NCI-H187 treated with DMSO at 0.1 percent for 48 hours (cell line): ENCODE results near the gene IBA57.
A peak's percentile ranks its signal among the peaks of the same experiment; 100 is the strongest.

Experiments used
- DNase-seq: peaks from one replicate; lab custom pipeline; 2025; lab: John Stamatoyannopoulos, UW

The IBA57 gene

DNA sequence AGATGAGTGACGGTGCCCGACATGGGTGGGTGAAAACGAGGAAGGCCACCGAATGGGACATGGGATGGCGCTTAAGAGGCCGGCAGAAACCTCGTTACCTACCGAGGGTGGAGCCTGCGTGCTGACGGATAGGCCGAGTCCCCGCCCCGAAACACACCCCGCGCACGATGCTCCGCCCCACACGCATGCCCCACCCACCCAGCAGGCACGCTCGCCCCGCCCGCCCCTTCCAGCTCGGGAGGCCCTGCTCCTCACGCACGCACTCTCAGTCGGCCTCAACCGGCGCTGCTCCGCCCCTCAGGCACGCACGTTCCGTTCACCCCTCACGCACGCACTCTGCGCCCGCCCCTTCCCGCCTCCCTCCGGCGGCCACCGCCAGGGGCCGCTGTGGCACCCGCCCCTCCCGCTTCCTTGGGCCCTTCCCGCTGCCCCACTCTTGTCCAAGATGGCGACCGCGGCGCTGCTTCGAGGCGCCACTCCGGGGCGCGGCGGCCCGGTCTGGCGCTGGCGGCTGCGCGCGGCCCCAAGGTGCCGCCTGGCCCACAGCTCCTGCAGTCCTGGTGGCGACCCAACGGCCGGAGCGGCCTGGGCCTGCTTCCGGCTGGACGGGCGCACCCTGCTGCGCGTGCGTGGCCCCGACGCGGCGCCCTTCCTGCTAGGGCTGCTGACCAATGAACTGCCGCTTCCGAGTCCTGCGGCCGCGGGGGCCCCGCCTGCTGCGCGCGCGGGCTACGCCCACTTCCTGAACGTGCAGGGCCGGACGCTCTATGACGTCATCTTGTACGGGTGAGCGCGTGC is at the start of gene IBA57:
Gene IBA57, plus strand, starts transcription at position 433 of the 798 bp plus-strand sequence. Its CDS starts 13 bp downstream, at position 446.
- peak; percentile 38 for DNase-seq

DNA sequence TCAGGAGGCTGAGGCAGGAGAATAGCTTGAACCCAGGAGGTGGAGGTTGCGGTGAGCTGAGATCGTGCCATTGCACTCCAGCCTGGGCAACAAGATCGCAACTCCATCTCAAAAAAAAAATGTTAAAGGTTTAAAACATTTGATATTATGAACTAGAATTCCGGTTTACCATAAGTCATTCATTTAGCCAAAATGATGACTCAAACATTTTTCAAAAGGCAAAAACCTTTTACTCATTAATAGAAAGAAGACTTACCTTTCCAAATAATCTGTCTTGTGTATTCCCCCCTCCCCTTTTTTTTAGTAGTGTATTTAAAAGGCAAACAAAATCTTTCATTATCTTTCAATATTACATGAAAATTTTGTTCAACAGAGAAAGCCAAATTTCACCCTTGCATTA is 48.3 kb upstream of the IBA57 start:
- no peak for DNase-seq

DNA sequence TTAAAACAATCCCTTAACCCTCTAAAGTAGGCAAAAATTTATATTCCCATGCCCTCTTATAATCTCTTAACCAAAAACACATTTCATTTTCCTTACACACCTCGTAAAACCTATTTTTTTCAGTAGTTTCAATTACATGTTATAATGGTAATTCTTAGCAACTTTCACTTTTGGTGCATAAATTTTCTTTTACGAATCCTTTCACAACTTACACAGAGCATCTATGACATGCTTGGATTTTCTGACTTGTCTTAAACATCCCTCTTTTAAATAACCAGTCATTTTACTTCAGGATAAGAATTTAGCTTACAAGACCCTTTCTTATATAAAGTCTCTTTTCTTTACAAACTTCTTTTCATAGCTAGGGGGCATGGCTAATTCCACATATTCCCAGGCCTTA is 47.6 kb upstream of the IBA57 start:
- no peak for DNase-seq

DNA sequence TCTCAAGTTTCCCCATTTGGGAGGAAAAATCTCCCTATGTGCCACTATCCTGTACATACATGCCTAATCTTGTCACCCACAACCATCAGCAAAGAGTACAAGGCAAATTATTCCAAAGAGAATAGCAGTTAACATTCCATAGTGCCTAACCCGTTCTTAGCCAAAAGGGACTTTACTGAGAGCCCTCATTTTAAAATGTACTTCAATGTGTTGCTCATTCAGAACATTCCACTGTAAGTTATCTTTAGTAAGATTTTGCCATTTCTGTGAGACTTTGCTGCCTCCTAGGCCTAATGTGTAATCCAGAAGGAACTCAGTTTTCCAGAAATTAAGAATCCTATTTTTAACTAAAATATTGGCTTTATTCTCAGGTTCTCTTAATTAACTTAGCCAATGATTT is 45.3 kb upstream of the IBA57 start:
- DNase-seq: no peak

DNA sequence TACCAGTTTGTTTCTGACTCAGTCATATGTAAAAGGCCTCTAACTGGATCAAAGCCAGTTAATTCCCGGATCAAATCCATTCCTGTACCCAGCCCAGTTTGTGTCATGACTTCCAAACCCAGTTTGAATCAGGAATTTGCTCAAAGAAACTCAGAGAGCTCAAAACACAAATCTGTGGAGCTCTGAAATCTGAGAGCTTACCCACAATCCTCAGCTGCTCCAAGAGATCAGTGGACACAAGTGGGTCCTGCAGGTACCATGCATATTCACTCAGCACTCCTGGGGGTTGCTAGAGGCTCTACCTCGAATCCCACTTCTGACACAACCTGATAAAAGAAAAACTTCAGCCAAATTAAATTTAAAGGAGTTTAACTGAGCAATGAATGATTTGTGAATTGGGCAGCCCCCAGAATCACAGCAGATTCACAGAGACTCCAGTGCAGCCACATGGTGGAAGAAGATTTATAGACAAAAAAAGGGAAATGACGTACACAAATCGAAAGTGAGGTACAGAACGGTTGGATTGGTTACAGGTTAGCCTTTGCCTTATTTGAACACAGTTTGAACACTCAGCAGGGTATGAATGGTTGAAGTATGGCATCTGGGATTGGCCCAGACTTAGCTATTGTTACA is 44.6 kb upstream of the IBA57 start:
- DNase-seq: no peak

DNA sequence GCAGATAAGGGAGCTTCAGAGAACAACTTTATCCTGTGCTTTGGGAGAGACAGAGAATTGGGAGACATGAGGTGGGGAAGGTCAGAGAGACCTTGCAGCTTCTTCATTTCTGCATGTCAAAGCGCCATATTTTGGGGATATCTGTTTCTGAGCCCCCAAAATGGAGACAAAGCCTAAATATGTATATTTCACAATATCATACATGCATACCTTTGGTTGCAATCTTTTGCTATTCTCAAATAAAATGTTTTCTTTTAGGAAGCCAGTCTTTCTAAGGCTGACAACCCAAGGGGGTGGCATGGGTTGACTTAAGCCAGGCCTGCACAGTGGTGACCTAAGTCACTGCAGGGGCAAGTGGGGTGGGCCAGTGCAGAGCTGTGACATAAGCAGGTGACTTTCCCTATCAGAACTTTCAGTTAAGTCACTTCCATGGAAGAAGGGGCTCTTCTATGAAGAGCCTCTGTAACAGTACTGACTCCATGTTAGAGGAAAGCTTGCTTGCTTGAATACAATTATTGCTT is 42.6 kb upstream of the IBA57 start:
- DNase-seq: no peak

DNA sequence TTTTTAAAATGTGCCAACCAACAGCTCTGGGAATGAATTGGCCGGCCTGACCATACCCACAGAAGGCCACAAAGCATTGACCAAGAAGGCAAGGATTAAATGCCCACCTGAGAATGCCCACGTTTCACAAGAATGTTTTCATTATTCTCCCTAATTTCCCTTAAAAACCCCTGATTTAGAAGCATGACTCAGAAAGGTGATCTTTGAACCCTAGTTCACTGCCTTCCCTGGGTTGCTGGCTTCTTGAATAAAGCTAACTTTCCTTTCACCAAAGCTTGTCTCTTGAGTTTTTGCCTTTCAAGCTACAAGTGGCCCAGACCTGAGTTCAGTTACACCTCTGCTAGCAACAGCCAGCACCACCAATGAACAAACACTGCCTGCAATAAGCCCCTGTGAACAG is 42.1 kb upstream of the IBA57 start:
- no peak for DNase-seq

DNA sequence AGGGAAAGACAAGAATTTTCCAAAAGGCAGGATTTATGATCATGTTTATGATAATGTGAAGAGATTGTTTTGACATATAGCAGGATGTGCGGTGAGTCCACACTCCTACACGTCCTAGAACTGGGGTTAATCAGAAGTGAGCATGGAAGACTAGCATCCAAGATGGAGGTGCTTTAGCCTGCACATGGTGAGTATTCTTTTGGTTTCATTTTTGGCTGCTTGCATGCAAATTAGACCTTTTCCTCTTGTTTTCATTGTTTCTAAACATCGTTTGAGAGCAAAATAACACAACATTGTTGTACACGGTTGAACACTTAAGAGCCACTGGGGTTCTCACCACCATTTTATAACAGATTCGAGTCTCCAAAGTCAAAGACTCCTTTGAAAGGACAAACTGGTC is 40.4 kb upstream of the IBA57 start:
- DNase-seq: no peak

DNA sequence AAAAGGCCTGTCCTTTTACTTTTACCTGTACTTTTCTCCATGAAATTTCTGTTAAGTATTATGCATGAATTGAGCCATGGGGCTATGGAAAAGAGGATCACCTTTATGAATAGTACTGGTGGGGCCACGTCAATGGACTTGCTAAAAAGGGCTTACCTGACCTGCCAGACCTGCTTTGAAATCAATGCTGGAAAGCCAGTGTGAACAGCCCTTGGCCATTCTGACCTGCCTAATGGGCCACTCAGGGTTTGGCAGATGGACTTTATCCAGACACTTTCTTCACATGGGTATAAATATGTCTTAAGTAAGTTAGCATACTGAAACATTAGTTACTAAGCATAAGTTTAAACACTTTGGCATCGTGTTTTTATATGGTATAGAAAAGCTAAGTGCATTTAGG is 33.8 kb upstream of the IBA57 start:
- no peak for DNase-seq

DNA sequence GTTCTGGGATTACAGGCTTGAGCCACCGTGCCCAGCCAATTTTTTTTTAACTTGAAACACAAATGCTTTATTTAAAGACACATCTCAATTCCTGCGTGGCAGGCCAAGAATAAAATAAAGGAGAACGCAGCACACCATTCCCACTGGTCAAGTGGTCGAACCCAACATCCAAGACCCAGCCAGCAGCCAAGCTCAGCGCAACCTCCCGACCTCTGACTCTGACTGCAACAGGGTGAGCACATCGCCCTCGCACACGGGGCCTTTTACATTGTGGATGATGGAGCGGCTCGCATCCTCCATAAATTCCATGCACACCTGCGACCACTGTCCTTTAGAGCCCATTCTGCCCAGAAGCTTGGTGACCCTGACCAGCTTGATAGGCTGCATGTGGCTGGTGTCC is 31.0 kb upstream of the IBA57 start:
- DNase-seq: no peak

DNA sequence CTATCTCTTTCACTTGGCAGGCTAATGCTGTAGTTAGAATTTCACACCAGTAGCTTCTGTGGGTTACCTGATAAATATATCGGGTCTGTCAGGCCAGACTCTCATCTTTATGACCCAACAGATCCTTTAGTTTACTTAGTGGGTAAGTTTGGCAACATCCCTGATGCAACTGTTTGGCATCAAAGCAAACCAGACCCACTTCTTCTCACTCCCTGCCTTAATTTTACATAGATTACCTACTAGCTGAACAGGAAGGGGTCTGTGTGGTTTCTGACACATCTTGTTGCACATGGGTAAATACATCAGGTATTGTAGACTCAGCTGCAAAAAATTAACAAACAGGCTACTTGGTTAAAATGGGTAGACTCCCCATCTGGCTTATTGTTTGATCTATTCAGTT is 28.7 kb upstream of the IBA57 start:
- DNase-seq: no peak

DNA sequence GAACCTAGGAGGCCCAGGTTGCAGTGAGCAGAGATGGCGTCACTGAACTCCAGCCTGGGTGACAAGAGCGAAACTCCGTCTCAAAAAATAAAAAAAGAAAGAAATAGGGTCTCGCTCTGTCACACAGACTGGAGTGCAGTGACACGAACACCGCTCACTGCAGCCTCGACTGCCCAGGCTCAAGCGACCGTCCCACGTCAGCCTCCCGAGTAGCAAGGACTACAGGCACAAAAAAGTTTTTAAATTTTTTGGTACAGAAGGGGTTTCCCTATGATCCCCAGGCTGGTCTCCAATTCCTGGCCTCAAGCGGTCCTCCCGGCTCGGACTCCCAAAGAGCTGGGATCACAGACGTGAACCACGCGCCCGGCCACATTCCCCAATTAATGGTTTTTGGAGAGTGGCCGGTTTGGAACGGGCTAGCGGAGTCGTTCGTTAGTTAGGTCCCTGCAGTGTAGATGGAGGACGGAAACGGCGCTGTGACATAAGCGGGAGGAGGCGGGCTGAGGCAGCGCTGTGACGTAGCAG is 26.1 kb upstream of the IBA57 start:
- DNase-seq: no peak

DNA sequence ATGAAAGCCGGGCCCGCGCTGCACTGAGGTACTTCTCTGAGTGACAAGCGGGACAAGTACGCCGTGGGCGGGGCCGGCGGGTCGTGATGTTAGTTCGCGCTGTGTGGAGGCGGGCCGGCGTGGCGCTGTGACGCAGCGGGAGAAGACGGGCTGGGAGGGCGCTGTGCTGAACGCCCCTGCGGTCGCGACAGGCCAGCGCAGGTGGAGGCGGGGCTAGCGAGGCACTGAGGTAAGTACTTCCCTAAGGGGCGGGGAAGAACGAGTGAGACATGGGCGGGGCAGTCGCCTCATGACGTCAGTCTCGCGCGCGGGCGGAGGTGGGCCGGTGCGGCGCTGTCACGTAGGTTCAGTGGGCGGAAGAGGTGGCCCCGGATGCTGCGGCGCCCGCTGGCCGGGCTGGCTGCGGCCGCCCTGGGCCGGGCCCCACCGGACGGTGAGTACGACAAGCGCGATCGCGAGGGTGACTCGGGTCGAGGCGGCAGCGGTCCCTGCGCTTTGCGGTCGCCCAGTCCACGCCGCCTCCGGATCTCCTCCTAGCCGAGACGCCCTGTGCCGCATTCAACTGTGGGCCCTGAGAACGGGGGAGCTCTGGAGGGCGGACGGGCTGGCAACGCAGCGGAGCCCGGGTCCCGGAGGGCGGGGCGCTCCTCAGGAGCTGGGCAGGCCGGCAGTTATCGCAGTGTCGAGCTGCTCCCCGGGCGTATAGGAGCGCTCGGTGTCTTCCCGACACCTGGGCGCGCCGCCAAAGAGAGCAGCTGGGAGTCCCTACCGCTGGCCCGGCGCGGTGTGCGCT is 25.5 kb upstream of the IBA57 start, which contains the start of gene GUK1:
Gene GUK1, plus strand, starts transcription at position 349 of the 793 bp plus-strand sequence. Its CDS starts 24 bp downstream, at position 373.
- peak; percentile 70 for DNase-seq

DNA sequence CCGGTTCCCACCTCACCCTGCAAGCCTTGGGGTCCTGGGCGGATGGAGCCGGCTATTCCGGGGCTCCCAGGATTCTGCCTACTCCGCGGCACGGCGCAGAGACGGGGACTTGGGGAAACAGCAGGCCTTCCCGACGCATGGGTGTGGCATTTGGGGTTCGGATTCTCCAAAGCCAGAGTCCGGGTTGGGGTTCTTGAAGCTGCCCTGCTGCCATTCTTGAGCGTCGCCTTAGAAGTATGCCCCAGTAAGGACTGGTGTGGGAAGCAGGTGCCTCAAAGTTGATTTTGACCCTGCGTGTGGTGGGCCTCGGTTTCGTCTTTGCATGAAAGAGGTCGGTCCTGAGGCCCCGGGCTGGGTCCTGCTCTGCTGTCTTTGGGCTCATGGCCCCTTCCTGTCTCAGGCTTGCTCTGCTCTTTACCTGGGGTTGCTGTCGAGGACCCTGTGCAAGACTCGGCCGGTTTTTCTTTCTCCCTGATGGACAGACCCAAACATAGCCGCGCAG is 24.8 kb upstream of the IBA57 start:
- DNase-seq: no peak

DNA sequence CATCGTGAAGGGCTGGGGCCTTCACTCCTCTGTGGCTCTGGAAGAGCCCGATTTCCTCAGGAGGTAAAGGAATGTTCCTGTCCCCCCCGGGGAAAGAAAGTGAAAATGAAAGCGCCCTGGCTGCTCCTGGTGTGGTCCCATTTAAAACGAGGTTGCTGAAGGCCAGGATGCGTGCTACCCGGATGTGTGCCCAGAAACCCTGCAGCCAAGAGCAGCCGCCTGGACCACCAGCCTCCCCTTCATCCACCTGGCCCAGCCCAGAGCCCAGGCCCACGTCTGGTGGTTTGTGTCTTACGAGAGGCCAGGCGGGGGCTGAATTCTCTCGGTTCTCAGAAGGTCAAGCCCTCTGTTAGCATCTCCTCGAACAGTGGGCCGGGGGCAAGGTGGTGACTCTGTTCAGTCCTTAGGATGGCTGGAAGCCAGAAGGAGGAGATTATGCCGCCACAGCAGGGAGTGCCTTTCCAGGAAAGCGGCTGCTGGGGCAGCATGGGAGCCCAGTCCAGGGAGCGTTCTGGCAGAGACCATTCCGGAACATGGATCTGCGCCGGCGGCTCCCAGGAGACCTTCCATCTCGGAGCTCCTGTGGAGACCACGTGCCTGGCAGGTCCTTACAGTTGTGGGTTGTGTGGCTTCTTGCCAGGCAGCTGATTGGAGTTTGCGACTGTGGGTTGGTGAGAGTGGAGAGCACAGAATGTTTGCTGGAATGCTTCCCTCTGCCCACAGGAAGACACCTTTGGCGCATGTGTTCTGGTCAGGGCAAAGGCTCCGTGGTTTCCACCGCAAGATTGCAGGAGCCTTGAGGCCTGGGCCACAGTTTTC is 24.2 kb upstream of the IBA57 start:
- DNase-seq: no peak

DNA sequence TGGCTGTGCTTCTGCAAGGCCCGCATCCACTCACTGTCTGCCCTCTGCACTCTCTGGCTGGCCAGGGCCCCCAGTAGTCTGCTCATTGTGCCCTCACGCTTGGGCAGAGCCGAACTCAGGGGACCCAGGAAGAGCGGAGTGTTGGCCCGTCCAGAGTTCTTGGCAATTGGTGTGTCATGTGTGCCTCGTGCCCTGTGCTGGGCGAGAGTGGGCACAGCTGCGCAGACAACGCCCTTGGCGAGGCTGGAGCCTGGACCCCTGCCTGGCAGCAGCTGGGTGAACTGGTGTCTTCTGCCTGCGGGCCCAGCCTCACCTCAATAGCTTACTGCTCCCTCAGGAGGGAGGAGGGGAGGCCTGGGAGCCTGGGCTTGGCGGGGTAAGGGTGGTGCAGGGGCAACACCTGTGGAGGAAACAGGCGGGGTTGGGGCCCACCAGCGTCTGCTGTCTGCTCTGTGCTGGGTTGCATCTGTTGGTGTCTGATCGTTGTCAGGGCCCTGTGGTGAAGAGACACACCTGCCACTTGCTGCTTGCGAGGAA is 23.4 kb upstream of the IBA57 start:
- no peak for DNase-seq

DNA sequence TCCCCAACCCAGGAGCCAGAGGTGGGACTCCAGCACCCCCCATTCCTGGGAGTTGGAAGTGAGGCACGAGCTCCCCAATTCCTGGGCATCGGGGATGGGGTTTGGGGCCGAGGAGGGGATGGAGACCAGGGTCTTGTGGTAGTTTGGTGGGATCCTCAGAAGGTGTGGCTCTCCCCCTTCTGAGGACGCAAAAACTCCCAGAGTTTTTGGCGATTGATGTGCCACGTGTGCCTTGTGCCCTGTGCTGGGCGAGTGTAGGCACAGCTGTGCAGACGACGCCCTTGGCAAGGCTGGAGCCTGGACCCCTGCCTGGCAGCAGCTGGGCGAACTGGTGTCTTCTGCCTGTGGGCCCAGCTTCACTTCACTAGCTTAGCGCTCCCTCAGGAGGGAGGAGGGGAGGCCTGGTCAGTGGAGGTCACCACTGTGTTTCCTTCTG is 22.9 kb upstream of the IBA57 start:
- no peak for DNase-seq

DNA sequence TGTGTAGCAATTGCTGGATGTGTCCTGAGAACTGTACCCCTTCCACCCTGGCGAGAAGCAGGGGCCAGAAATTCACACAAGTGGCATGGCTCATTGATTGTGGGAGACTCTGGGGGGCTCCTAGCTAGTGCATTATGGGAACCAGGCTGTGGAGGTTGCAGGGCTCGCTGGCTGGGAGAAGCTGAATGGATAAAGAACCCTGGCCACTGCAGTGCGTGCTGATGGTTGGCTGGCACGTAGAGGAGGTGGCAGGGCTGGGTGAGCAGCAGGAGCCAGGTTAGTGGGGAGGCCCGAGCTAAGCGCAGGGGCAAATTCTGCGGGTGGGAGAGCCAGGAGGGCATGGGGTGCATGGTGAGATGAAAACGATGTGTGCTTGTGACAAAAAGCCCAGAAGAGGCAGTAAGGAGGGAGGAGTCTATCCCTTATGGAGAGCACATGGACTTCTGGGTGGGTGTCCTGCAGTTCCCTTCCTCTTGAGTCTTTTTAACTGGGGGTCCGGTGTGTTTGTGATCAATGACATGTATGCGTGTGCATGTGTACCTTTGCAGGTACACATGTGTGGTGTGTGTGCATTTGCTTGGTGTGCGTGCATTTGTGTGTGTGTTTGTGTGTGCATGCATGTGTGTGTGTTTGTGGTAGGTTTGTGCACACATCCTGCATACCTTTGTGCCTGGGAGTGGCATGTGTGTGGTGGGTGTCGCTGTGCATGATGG is 22.0 kb upstream of the IBA57 start:
- no peak for DNase-seq

DNA sequence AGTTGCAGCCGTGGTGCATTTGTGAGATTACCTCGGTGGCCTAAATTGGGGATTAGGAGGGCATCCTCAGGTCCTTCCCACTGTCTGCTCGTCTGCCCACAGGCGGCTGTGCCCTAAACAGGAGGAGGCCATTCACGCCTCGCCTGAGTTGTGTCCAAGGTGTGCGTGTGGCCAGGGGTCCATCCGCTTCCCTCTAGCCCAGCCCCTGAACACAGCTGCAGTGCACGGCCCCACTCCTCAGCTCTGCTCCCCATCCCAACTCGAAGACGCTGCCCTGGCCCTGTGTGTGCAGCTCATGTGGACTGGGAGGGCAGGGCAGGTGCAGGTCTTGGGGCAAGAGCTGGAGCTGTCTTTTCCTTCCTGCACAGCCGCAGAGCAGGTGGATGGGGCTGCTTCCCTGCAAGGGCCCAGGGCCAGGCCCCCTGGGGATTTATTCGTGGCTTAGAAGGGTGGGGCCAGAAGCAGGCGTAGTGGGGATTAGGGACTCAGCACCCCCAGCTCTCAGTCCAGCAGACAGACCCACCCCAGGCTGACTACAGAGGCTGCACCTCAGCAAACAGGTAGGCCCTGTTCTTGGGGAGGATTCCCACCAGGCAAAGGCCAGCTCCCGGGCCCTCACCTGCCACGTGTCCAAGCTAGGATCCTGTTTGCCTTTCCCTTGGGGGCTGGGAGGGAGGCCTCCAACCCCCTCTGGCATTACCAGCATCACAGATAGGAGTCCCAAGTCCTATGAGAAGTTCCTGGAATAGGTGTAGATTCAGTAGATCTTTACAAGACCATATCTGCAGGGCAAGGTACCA is 21.2 kb upstream of the IBA57 start:
- DNase-seq: no peak

DNA sequence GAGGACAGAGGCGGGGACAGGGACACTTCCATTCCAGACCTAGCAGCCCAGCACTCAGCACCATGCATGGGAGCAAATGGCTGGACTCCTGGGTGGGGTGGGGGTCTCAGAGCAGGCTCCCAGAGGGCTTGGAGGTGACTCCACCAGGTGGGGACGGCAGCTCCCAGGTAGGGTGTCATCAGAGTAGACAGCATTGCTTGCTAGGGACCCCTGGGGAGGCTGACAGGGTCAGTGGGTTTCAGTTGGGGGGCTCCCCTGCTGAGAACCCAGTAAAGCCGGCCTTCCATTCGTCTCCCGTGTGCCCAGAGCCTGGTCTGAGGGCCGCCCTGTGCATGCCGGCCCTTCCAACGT is 20.6 kb upstream of the IBA57 start:
- no peak for DNase-seq
